Measurements from ENCODE around the gene LTN1.

Gene LTN1

DNA sequence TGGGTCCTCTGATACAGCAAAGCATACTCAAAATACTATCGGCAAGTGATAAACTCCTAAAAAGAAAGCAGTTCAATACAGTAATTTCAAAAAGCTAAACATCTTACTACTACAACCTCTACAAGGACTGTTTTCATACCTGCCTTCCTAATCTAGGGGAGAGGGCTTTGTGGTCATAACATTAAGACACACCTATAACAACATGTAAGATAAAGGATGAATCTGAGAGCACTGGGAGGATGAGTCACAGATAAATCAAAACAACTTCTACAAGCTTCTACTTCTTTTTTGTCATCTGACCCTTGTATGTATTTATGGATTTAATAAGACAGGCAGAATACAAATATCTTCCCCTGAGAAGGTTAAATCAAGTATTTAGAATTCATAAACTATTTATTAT, 40.0 kb downstream of the LTN1 start:
- TF ChIP-seq CTCF (IDR thresholded peaks at IDR 0.05; ENCODE audit: low read depth, low read length) (no peak), MAX (IDR thresholded peaks at IDR 0.05; ENCODE audit: low read depth, low read length) (no peak), MYC (IDR thresholded peaks at IDR 0.05; ENCODE audit: low read depth, low read length) (no peak), POLR2A (IDR thresholded peaks at IDR 0.05; ENCODE audit: extremely low read depth, insufficient read length) (no peak)
- no peak for DNase-seq (ENCODE audit: low read depth)
- no peak overlapping the region for H3K4me3 ChIP-seq (ENCODE audit: low read depth, low read length)

DNA sequence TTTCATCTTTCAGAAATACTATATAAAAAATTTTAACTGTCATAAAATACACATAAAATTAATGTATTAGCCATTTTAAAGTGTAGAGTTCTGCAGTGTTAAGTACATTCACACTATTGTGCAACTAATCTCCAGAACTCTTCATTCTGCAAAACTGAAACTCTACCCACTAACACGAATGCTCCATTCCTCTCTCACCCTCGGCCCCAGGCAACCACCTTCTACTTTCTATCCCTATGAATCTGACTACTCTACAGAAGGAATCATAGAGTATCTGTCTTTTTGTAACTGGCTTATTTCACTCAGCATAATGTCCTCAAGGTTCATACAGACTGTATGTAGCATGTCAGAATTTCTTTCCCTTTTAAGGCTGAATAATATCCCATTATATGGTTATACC, 43.4 kb downstream of the LTN1 start:
- no peak for TF ChIP-seq POLR2A (IDR thresholded peaks at IDR 0.05; ENCODE audit: extremely low read depth, insufficient read length)
- no peak for TF ChIP-seq MYC (IDR thresholded peaks at IDR 0.05; ENCODE audit: low read depth, low read length)
- TF ChIP-seq MAX (IDR thresholded peaks at IDR 0.05; ENCODE audit: low read depth, low read length): no peak
- no peak for TF ChIP-seq CTCF (IDR thresholded peaks at IDR 0.05; ENCODE audit: low read depth, low read length)
- no peak overlapping the region for H3K4me3 ChIP-seq (ENCODE audit: low read depth, low read length)
- no peak for DNase-seq (ENCODE audit: low read depth)

- H3K4me3 ChIP-seq (ENCODE audit: low read depth, low read length): no peak overlapping the region
- no peak for TF ChIP-seq MYC (IDR thresholded peaks at IDR 0.05; ENCODE audit: low read depth, low read length)
- no peak for TF ChIP-seq POLR2A (IDR thresholded peaks at IDR 0.05; ENCODE audit: extremely low read depth, insufficient read length)
- TF ChIP-seq MAX (IDR thresholded peaks at IDR 0.05; ENCODE audit: low read depth, low read length): no peak
- TF ChIP-seq CTCF (IDR thresholded peaks at IDR 0.05; ENCODE audit: low read depth, low read length): no peak
- no peak for DNase-seq (ENCODE audit: low read depth)
Observed at GRCh38 chr21:28944296-28944695, 48.4 kb downstream of the LTN1 start.

GRCh38 chr21:28943631-28944030, 49.0 kb downstream of the LTN1 start:
- TF ChIP-seq CTCF (IDR thresholded peaks at IDR 0.05; ENCODE audit: low read depth, low read length): no peak
- no peak for TF ChIP-seq MYC (IDR thresholded peaks at IDR 0.05; ENCODE audit: low read depth, low read length)
- no peak for TF ChIP-seq POLR2A (IDR thresholded peaks at IDR 0.05; ENCODE audit: extremely low read depth, insufficient read length)
- no peak for TF ChIP-seq MAX (IDR thresholded peaks at IDR 0.05; ENCODE audit: low read depth, low read length)
- DNase-seq (ENCODE audit: low read depth): no peak
- H3K4me3 ChIP-seq (ENCODE audit: low read depth, low read length): no peak overlapping the region

- TF ChIP-seq MAX (IDR thresholded peaks at IDR 0.05; ENCODE audit: low read depth, low read length) (no peak), CTCF (IDR thresholded peaks at IDR 0.05; ENCODE audit: low read depth, low read length) (no peak), POLR2A (IDR thresholded peaks at IDR 0.05; ENCODE audit: extremely low read depth, insufficient read length) (no peak), MYC (IDR thresholded peaks at IDR 0.05; ENCODE audit: low read depth, low read length) (no peak; the same call in 1 of the 2 replicates)
- peak; percentile 58 for DNase-seq (ENCODE audit: low read depth)
- H3K4me3 ChIP-seq (ENCODE audit: low read depth, low read length): no peak overlapping the region
Observed at GRCh38 chr21:28938726-28939125, 54.0 kb downstream of the LTN1 start.

- DNase-seq (ENCODE audit: low read depth): no peak
Observed at GRCh38 chr21:28937737-28938136, 54.9 kb downstream of the LTN1 start.

More at GRCh38 chr21:28937737-28938136, 54.9 kb downstream of the LTN1 start:
- H3K4me3 ChIP-seq (ENCODE audit: low read depth, low read length): no peak overlapping the region
- TF ChIP-seq POLR2A (IDR thresholded peaks at IDR 0.05; ENCODE audit: extremely low read depth, insufficient read length) (no peak), MAX (IDR thresholded peaks at IDR 0.05; ENCODE audit: low read depth, low read length) (no peak), CTCF (IDR thresholded peaks at IDR 0.05; ENCODE audit: low read depth, low read length) (no peak), MYC (IDR thresholded peaks at IDR 0.05; ENCODE audit: low read depth, low read length) (no peak)
